Activated CD4-positive, alpha-beta T cell treated with anti-CD3 and anti-CD28 coated beads for 36 hours (primary cell): ENCODE data around the gene SLC38A9. TPM values are rescaled to one million over a fixed set of nuclear protein-coding genes. Genes with fewer than 3 reads are reported as not detected.
"Not testable (repeated sequence)": the region's sequence is repeated elsewhere in the genome, so short reads cannot be mapped to it uniquely, and the experiment has no call there.

Source experiments
- ATAC-seq: fragments of 200-7000 bp; cut with Tn5 transposase; one replicate; pipeline ENCODE4 v1.10.0; 2021; ENCODE audit warnings: mild to moderate bottlenecking, moderate library complexity
- CTCF ChIA-PET: fragments of 350-600 bp; sonication (Branson Sonifier 250); formaldehyde crosslinking; loops from one replicate; lab custom pipeline; 2021; ENCODE audit warnings: antibody characterized with exemption; lab: Charles Lee
- POLR2A ChIA-PET: fragments of 350-600 bp; sonication (Branson Sonifier 250); formaldehyde crosslinking; loops from one replicate; lab custom pipeline; 2021; ENCODE audit warnings: antibody characterized with exemption, inconsistent platforms; lab: Charles Lee
- DNase-seq: peaks from one replicate; pipeline ENCODE4 v3.0.0-alpha.2; 2020
- H3K27ac Mint-ChIP-seq: one replicate; pipeline ENCODE4 v1.8.0; 2021; ENCODE audit warnings: mixed read lengths
- H3K27me3 Mint-ChIP-seq: one replicate; pipeline ENCODE4 v1.8.0; 2021; ENCODE audit warnings: mixed read lengths
- H3K36me3 Mint-ChIP-seq: one replicate; pipeline ENCODE4 v1.8.0; 2021; ENCODE audit warnings: low read depth, mixed read lengths
- H3K4me1 Mint-ChIP-seq: one replicate; pipeline ENCODE4 v1.8.0; 2021; ENCODE audit warnings: mixed read lengths
- H3K4me3 Mint-ChIP-seq: one replicate; pipeline ENCODE4 v1.8.0; 2021; ENCODE audit warnings: mild to moderate bottlenecking, moderate library complexity, mixed read lengths
- H3K9me3 Mint-ChIP-seq: one replicate; pipeline ENCODE4 v1.8.0; 2021; ENCODE audit warnings: low read depth, mixed read lengths
- intact Hi-C, 2 experiments: fragments of 100-400 bp; cut with DNase I in 1 of 2; cut with micrococcal nuclease in 1 of 2; formaldehyde crosslinking; loops; one replicate each; pipeline versions ENCODE4 v1.14.2 to v1.15.1; 2022 to 2024; cut with DNase I, micrococcal nuclease
- total RNA-seq, 2 experiments: library from RNA; stranded (reverse); gene quantifications; one replicate each; pipeline ENCODE4 v1.2.3, GENCODE V29; 2021

SLC38A9 gene
- total RNA-seq, 2 experiments from 2014 or later, result 12.9 to 16.2 TPM

GRCh38 chr5:55706230-55706629 lies 5.9 kb downstream of the SLC38A9 start:
- Mint-ChIP-seq H3K4me3 (no peak overlapping the region), H3K27me3 (no peaks in the 10 kb centered on the region), H3K27ac (no peak overlapping the region), H3K4me1 (peaks cover 22% of the 10 kb centered on the region), H3K36me3 (peaks cover 11% of the 10 kb centered on the region), H3K9me3 (no peaks in the 10 kb centered on the region)
- no peak for ATAC-seq
- DNase-seq, result no peak
- intact Hi-C loops, result no loop called here
- POLR2A ChIA-PET, result no interaction called here
- CTCF ChIA-PET, result interaction anchor here (0.6 to 2.9 kb wide), 2 partner anchors 15 to 465 kb away, joined by 3 to 12 read pairs; no protein-coding TSS in a partner anchor

- H3K4me3 Mint-ChIP-seq, result no peak overlapping the region
- peaks cover 16% of the 10 kb centered on the region for H3K4me1 Mint-ChIP-seq
- H3K27ac Mint-ChIP-seq, result no peak overlapping the region
- ATAC-seq, result no peak
- DNase-seq, result no peak
- intact Hi-C loops, result no loop called here
- H3K9me3 Mint-ChIP-seq, result no peaks in the 10 kb centered on the region
- ChIA-PET CTCF (interaction anchor here (0.7 to 1.6 kb wide), 4 partner anchors 141 to 358 kb away, joined by 3 to 5 read pairs (median 4); no protein-coding TSS in a partner anchor), POLR2A (no interaction called here)
- peaks cover 9% of the 10 kb centered on the region for H3K36me3 Mint-ChIP-seq
- H3K27me3 Mint-ChIP-seq, result no peaks in the 10 kb centered on the region
Observed at GRCh38 chr5:55702598-55703345, 9.4 kb downstream of the SLC38A9 start.

GRCh38 chr5:55701462-55702103 lies 10.5 kb downstream of the SLC38A9 start:
- DNase-seq, result no peak
- Mint-ChIP-seq H3K9me3 (no peaks in the 10 kb centered on the region), H3K4me1 (peaks cover 16% of the 10 kb centered on the region), H3K36me3 (peaks cover 7% of the 10 kb centered on the region), H3K27ac (no peak overlapping the region), H3K4me3 (no peak overlapping the region), H3K27me3 (no peaks in the 10 kb centered on the region)
- no peak for ATAC-seq
- ChIA-PET CTCF (interaction anchor here (0.7 to 1.5 kb wide), 8 partner anchors 10 to 358 kb away, joined by 3 to 20 read pairs (median 4); no protein-coding TSS in a partner anchor), POLR2A (no interaction called here)
- intact Hi-C loops, result no loop called here

GRCh38 chr5:55700745-55701144 lies 11.4 kb downstream of the SLC38A9 start:
- DNase-seq (no peak), ATAC-seq (no peak)
- no peaks in the 10 kb centered on the region for H3K9me3 Mint-ChIP-seq
- no peak overlapping the region for H3K27ac Mint-ChIP-seq
- no peak overlapping the region for H3K4me3 Mint-ChIP-seq
- ChIA-PET POLR2A (no interaction called here), CTCF (interaction anchor here (0.7 to 1.5 kb wide), 6 partner anchors 9 to 358 kb away, joined by 3 to 20 read pairs (median 4); no protein-coding TSS in a partner anchor)
- peaks cover 7% of the 10 kb centered on the region for H3K36me3 Mint-ChIP-seq
- intact Hi-C loops, result no loop called here
- peaks cover 11% of the 10 kb centered on the region for H3K4me1 Mint-ChIP-seq
- no peaks in the 10 kb centered on the region for H3K27me3 Mint-ChIP-seq

DNA sequence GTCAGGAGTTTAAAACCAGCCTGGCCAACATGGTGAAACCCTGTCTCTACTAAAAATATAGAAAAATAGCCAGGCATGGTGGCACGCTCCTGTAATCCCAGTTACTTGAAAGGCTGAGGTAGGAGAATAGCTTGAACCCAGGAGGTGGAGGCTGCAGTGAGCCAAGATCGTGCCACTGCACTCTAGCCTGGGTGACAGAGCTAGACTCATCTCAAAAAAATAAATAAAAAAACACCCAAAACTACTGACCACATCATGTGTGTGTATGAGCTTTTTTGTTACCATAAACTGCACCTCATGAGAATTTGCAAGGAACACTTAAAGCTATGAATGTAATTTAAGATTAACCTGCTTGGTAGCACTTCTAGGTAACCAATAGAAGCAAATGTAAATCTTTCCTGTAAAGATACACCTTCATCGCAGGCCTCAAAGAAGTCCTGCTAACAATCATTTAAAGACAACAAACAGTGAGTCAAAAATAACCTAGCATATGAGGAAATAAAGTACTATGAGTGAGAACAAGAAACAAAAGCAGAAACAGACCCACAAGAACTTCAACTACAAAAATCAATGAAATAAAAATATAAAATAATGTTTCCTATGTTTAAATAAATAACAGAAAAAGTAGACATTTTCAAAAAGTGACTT lies 13.0 kb downstream of the SLC38A9 start:
- intact Hi-C loops, result loop anchor here in 1 of 2 experiments (10.0 kb wide), 1 partner anchor 164 kb away; the partner anchor contains the start of gene PLPP1
- ATAC-seq (no peak), DNase-seq (no peak)
- peaks cover 10% of the 10 kb centered on the region for H3K4me1 Mint-ChIP-seq
- H3K9me3 Mint-ChIP-seq, result no peaks in the 10 kb centered on the region
- no peak overlapping the region for H3K27ac Mint-ChIP-seq
- peaks cover 8% of the 10 kb centered on the region for H3K36me3 Mint-ChIP-seq
- ChIA-PET CTCF (interaction anchor here (1.4 kb wide), 2 partner anchors 9 to 10 kb away, joined by 3 to 8 read pairs; no protein-coding TSS in a partner anchor), POLR2A (no interaction called here)
- no peak overlapping the region for H3K4me3 Mint-ChIP-seq
- H3K27me3 Mint-ChIP-seq, result no peaks in the 10 kb centered on the region

DNA sequence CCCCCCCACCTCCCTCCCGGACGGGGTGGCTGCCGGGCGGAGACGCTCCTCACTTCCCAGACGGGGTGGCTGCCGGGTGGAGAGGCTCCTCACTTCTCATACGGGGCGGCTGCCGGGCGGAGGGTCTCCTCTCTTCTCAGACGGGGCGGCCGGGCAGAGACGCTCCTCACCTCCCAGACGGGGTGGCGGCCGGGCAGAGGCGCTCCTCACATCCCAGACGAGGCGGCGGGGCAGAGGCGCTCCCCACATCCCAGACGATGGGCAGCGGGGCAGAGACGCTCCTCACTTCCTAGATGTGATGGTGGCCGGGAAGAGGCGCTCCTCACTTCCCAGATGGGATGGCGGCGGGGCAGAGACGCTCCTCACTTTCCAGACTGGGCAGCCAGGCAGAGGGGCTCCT lies 15.4 kb downstream of the SLC38A9 start:
- DNase-seq, H3K9me3 Mint-ChIP-seq, H3K4me3 Mint-ChIP-seq, H3K27ac Mint-ChIP-seq, H3K36me3 Mint-ChIP-seq, H3K27me3 Mint-ChIP-seq, CTCF ChIA-PET, H3K4me1 Mint-ChIP-seq, POLR2A ChIA-PET, ATAC-seq: not testable (repeated sequence)
- intact Hi-C loops, result loop anchor here in 1 of 2 experiments (10.0 kb wide), 1 partner anchor 162 kb away; the partner anchor contains the start of gene PLPP1

DNA sequence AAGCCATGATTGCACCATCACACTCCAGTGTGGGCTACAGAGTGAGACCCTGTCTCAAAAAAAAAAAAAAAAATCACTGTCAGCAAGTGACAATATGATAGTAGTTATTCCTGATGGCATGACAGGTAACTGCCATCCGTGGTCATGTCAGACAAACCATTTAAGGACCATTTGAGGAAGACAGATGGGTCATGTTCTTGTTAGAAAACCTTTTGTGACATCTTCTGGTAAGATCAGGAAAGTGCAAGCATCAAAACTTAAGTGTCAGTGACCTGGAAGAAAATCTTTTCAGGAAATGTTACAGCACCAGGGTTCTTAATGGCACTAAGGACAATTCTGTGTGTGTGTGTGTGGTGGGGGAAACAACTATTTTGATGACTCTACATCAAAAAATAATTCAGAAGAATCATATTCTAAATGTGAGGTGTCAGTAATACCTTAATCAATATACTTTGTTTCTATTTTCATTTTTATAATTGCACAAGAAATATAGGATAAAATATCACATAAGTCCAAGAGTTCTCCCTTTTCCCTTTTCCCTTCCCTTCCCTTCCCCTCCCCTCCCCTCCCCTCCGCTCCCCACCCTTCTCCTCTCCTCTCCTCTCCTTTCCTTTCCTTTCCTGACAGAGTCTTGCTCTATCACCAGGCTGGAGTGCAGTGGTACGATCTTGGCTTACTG lies 17.8 kb downstream of the SLC38A9 start:
- H3K27ac Mint-ChIP-seq, result no peak overlapping the region
- peak; percentile 47 for ATAC-seq
- no peak overlapping the region for H3K4me3 Mint-ChIP-seq
- no peak for DNase-seq
- POLR2A ChIA-PET, result no interaction called here
- no peaks in the 10 kb centered on the region for H3K27me3 Mint-ChIP-seq
- peaks cover 2% of the 10 kb centered on the region for H3K4me1 Mint-ChIP-seq
- H3K9me3 Mint-ChIP-seq, result no peaks in the 10 kb centered on the region
- CTCF ChIA-PET, result no interaction called here
- peaks cover 4% of the 10 kb centered on the region for H3K36me3 Mint-ChIP-seq
- intact Hi-C loops, result loop anchor here (5.0 to 10.0 kb wide), 4 partner anchors 157 to 507 kb away; partner anchors contain the start of gene PLPP1 (in 1 of the 2)

GRCh38 chr5:55692509-55692908 lies 19.6 kb downstream of the SLC38A9 start:
- H3K4me1 Mint-ChIP-seq, result no peaks in the 10 kb centered on the region

DNA sequence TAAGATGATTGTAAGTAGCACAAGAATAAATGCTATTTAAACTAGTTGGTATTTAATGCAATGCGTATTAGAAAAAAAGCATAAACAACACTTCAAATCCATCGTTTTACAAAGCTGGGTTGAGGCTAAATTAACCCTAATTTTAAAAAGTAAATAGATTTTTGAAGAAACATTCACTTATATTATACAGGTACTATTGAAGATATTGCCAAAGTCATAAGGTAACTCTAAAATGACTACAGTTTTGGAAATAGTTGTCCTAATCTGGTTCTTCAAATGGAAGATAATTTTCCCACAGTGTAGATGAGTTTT lies 20.1 kb downstream of the SLC38A9 start:
- POLR2A ChIA-PET, result no interaction called here
- intact Hi-C loops, result loop anchor here (1.0 to 10.0 kb wide), 9 partner anchors 155 to 520 kb away; partner anchors contain the start of genes CDC20B (in 1 of the 2) and PLPP1 (in 1 of the 2)

More at GRCh38 chr5:55692509-55692908, 19.6 kb downstream of the SLC38A9 start:
- ATAC-seq (no peak), DNase-seq (no peak)
- intact Hi-C loops, result loop anchor here (1.0 to 10.0 kb wide), 9 partner anchors 155 to 520 kb away; partner anchors contain the start of genes CDC20B (in 1 of the 2) and PLPP1 (in 1 of the 2)
- peaks cover 6% of the 10 kb centered on the region for H3K36me3 Mint-ChIP-seq
- ChIA-PET POLR2A (no interaction called here), CTCF (interaction anchor here (0.6 to 2.4 kb wide), 39 partner anchors 9 to 541 kb away, joined by 3 to 32 read pairs (median 4); partner anchors contain the start of genes ANKRD55, CDC20B, DHX29 and MTREX)
- no peaks in the 10 kb centered on the region for H3K27me3 Mint-ChIP-seq
- no peaks in the 10 kb centered on the region for H3K9me3 Mint-ChIP-seq
- no peak overlapping the region for H3K27ac Mint-ChIP-seq
- H3K4me3 Mint-ChIP-seq, result no peak overlapping the region

GRCh38 chr5:55691265-55692105 lies 20.6 kb downstream of the SLC38A9 start:
- DNase-seq (no peak), ATAC-seq (peak; percentile 36)
- ChIA-PET CTCF (interaction anchor here (0.5 to 2.4 kb wide), 44 partner anchors 8 to 542 kb away, joined by 3 to 32 read pairs (median 4); partner anchors contain the start of genes ANKRD55, CDC20B, DHX29 and MTREX), POLR2A (no interaction called here)
- H3K27ac Mint-ChIP-seq, result no peak overlapping the region
- no peaks in the 10 kb centered on the region for H3K4me1 Mint-ChIP-seq
- intact Hi-C loops, result loop anchor here (1.0 to 10.0 kb wide), 10 partner anchors 154 to 519 kb away; partner anchors contain the start of genes CDC20B (in 1 of the 2) and PLPP1 (in 1 of the 2)
- H3K36me3 Mint-ChIP-seq, result peaks cover 6% of the 10 kb centered on the region
- no peaks in the 10 kb centered on the region for H3K9me3 Mint-ChIP-seq
- no peaks in the 10 kb centered on the region for H3K27me3 Mint-ChIP-seq
- H3K4me3 Mint-ChIP-seq, result no peak overlapping the region

More for the DNA sequence above, 20.1 kb downstream of the SLC38A9 start:
- Mint-ChIP-seq H3K4me3 (no peak overlapping the region), H3K27me3 (no peaks in the 10 kb centered on the region), H3K9me3 (no peaks in the 10 kb centered on the region), H3K4me1 (no peaks in the 10 kb centered on the region), H3K36me3 (peaks cover 4% of the 10 kb centered on the region), H3K27ac (no peak overlapping the region)
- ATAC-seq (no peak), DNase-seq (no peak)
- CTCF ChIA-PET, result interaction anchor here (0.6 to 2.4 kb wide), 43 partner anchors 9 to 541 kb away, joined by 3 to 32 read pairs (median 4); partner anchors contain the start of genes ANKRD55, CDC20B, DHX29 and MTREX
